ENCODE measurements around the gene SMURF2.

The SMURF2 gene

DNA sequence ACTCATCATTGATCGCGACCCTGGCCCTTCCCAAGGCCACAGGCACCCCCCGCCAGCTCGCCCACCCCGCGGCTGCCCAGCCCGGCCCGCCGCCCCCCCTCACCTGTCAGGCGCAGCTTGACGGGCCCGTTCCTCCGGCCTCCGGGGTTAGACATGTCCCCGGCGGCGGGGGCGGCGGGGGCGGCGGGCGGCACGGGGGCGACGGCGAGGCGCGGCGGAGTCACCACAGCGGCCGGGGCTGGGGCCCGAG lies 456 bp downstream of the SMURF2 start:
- TF ChIP-seq ZNF565 (CRISPR knock-in tag; conservative IDR thresholded peaks at IDR 0.05; ENCODE audit: low read depth) (no peak), RARB (CRISPR knock-in tag; IDR thresholded peaks at IDR 0.05) (no peak), GLIS3 (CRISPR knock-in tag; IDR thresholded peaks at IDR 0.05) (no peak), ZNF8 (CRISPR knock-in tag; IDR thresholded peaks at IDR 0.05) (no peak), ESRRG (CRISPR knock-in tag; IDR thresholded peaks at IDR 0.05) (no peak), BACH2 (CRISPR knock-in tag; IDR thresholded peaks at IDR 0.05; ENCODE audit: borderline replicate concordance) (no peak), ISL1 (CRISPR knock-in tag; IDR thresholded peaks at IDR 0.05) (no peak), ZFP30 (CRISPR knock-in tag; IDR thresholded peaks at IDR 0.05) (no peak)
- TF ChIP-seq, protein P1, sequence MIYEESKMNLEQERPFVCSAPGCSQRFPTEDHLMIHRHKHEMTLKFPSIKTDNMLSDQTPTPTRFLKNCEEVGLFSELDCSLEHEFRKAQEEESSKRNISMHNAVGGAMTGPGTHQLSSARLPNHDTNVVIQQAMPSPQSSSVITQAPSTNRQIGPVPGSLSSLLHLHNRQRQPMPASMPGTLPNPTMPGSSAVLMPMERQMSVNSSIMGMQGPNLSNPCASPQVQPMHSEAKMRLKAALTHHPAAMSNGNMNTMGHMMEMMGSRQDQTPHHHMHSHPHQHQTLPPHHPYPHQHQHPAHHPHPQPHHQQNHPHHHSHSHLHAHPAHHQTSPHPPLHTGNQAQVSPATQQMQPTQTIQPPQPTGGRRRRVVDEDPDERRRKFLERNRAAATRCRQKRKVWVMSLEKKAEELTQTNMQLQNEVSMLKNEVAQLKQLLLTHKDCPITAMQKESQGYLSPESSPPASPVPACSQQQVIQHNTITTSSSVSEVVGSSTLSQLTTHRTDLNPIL (CRISPR knock-in tag; IDR thresholded peaks at IDR 0.05; ENCODE audit: low read depth) = no peak
- peak; percentile 1; the same call in 2 of the 3 replicates for ATAC-seq

- TF ChIP-seq PATZ1 (CRISPR knock-in tag; IDR thresholded peaks at IDR 0.05; ENCODE audit: borderline replicate concordance) = peak; percentile 45; the same call in 1 of the 2 replicates
- ATAC-seq = peak; percentile 27
Observed at GRCh38 chr17:64660978-64661725, 955 bp downstream of the SMURF2 start.

GRCh38 chr17:64660195-64660977 lies 1.7 kb downstream of the SMURF2 start:
- ATAC-seq = peak; percentile 35

DNA sequence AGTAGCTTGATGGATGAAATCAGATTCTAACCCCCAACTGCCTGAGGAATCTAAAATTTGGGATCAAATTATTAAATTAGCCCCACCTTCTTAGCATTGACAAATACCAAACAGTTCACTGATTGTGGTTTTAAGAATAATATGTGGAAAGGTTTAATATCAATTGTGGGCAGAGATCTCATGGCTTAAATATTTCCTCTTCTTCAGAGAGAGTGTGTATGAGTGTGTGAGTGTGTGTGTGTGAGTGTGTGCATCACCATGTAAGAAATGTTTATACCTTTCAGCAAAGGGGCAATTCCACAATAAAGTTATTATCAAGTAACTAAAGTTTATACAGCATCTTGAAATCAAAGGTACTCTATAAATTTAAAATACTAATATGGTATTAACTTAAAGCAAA lies 3.2 kb downstream of the SMURF2 start:
- ATAC-seq = no peak
- TF ChIP-seq ESRRG (CRISPR knock-in tag; IDR thresholded peaks at IDR 0.05) (no peak), PPARA (CRISPR knock-in tag; IDR thresholded peaks at IDR 0.05; ENCODE audit: borderline replicate concordance) (no peak), POU6F1 (CRISPR knock-in tag; IDR thresholded peaks at IDR 0.05; ENCODE audit: borderline replicate concordance, low read depth) (no peak), PATZ1 (CRISPR knock-in tag; IDR thresholded peaks at IDR 0.05; ENCODE audit: borderline replicate concordance) (peak; percentile 73; the same call in 1 of the 2 replicates), GLIS3 (CRISPR knock-in tag; IDR thresholded peaks at IDR 0.05) (no peak), TOX (CRISPR knock-in tag; IDR thresholded peaks at IDR 0.05; ENCODE audit: borderline replicate concordance) (no peak), ISL1 (CRISPR knock-in tag; IDR thresholded peaks at IDR 0.05) (peak; percentile 27; the same call in 1 of the 2 replicates), TCF4 (CRISPR knock-in tag; IDR thresholded peaks at IDR 0.05; ENCODE audit: borderline replicate concordance) (no peak), ZNF70 (CRISPR knock-in tag; IDR thresholded peaks at IDR 0.05) (no peak), ZNF565 (CRISPR knock-in tag; conservative IDR thresholded peaks at IDR 0.05; ENCODE audit: low read depth) (no peak), ZC3H10 (CRISPR knock-in tag; IDR thresholded peaks at IDR 0.05) (no peak), ZFP30 (CRISPR knock-in tag; IDR thresholded peaks at IDR 0.05) (no peak)
- TF ChIP-seq, protein P2, sequence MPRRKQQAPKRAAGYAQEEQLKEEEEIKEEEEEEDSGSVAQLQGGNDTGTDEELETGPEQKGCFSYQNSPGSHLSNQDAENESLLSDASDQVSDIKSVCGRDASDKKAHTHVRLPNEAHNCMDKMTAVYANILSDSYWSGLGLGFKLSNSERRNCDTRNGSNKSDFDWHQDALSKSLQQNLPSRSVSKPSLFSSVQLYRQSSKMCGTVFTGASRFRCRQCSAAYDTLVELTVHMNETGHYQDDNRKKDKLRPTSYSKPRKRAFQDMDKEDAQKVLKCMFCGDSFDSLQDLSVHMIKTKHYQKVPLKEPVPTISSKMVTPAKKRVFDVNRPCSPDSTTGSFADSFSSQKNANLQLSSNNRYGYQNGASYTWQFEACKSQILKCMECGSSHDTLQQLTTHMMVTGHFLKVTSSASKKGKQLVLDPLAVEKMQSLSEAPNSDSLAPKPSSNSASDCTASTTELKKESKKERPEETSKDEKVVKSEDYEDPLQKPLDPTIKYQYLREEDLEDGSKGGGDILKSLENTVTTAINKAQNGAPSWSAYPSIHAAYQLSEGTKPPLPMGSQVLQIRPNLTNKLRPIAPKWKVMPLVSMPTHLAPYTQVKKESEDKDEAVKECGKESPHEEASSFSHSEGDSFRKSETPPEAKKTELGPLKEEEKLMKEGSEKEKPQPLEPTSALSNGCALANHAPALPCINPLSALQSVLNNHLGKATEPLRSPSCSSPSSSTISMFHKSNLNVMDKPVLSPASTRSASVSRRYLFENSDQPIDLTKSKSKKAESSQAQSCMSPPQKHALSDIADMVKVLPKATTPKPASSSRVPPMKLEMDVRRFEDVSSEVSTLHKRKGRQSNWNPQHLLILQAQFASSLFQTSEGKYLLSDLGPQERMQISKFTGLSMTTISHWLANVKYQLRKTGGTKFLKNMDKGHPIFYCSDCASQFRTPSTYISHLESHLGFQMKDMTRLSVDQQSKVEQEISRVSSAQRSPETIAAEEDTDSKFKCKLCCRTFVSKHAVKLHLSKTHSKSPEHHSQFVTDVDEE (CRISPR knock-in tag; IDR thresholded peaks at IDR 0.05) = no peak
